ENCODE results near the gene PSAPL1.

- TF ChIP-seq CTCF (IDR thresholded peaks at IDR 0.05; ENCODE audit: low read depth, low read length, poor library complexity, severe bottlenecking) (no peak), EZH2phosphoT487 (IDR thresholded peaks at IDR 0.05; ENCODE audit: borderline replicate concordance, low read length) (no peak)
Measured at GRCh38 chr4:7421356-7422150, 13.2 kb downstream of the PSAPL1 start.
